GM12801 (cell line): ENCODE results near the gene MARCO.

Experiments
- CTCF ChIP-seq: IDR thresholded peaks from one replicate; pipeline ENCODE4 v1.5.1; 2011; ENCODE audit warnings: control low read depth; ENCODE audit not compliant: insufficient read length; ENCODE audit errors: extremely low read depth

Gene MARCO

DNA sequence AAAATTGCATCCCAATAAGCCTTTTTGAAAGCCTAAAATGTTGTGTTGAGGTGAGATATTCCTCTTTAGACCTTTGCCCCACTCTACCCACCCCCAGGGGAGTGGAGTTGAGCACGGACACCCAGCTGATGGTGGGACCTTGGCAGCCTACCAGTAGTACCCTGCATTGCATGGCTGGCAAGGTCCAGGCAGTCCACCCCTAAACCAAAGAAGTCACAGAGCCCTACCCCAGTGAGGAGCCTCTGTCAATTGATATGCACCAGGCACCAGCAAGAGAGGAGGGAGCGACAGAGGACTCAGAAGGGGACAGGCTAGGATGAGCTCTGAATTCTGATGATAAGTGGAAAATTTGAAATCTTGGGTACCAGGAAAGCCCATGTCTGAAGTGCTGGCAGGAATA is 38.6 kb downstream of the MARCO start:
- no peak for TF ChIP-seq CTCF

- no peak for TF ChIP-seq CTCF
Observed at GRCh38 chr2:118981632-118982031, 39.6 kb downstream of the MARCO start.

DNA sequence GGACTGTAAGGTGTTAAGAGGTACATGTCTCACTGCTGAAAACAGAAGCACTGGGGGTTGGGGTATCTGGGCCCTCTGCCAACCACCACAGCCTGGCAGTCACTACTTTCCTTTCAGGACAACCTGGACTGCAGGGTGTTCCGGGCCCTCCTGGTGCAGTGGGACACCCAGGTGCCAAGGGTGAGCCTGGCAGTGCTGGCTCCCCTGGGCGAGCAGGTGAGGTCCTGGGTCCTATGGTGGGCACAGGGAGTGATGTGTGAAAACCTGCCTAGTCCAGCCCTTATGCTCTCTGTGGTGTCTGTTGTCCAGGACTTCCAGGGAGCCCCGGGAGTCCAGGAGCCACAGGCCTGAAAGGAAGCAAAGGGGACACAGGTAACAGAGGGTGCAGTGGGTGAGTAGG is 40.0 kb downstream of the MARCO start:
- no peak for TF ChIP-seq CTCF

- no peak for TF ChIP-seq CTCF
Observed at GRCh38 chr2:118983133-118983532, 41.1 kb downstream of the MARCO start.

DNA sequence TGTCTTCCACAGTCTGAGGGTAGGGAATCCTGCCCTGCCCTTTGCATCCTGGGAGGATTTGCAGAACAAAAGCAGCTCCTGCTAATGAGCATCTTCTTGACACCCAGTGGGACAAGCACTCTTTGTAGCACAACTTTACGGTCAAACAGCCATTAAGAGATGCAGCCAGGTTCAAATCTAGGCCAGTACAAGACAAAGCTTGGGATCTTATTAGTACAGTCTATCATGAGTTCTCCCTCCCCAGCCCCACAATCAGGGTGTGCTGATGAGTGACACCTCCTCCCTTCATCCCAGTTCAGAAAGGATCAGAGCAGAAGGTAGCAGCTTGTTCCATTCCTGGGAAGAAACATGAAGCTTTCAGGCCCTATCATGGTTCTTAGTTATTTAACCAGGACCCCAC is 41.9 kb downstream of the MARCO start:
- no peak for TF ChIP-seq CTCF

- no peak for TF ChIP-seq CTCF
Observed at GRCh38 chr2:118986738-118987137, 44.7 kb downstream of the MARCO start.

- TF ChIP-seq CTCF, result no peak
Observed at GRCh38 chr2:118987886-118988285, 45.9 kb downstream of the MARCO start.

DNA sequence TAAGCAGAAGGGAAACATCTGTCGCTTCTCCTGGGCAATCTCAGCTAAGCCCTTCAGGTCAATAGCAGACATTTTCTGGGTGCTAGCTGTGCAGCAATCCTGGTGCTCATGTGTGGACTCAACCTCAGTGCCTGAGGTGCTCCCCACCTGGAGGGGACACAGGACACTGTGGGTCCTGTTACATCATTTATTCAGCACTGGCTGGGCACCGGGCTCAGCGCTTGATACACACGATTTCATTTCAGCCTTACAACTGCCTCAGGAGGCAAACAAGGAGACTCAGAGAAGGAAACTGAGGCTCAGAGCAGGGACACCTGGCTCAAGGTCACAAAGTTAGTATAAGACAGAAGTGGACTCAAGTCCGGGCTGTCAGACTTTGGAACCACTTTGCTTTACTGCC is 46.7 kb downstream of the MARCO start:
- no peak for TF ChIP-seq CTCF
